ENCODE data around the gene REX1BD.
"Not testable (repeated sequence)": the region's sequence is repeated elsewhere in the genome, so short reads cannot be mapped to it uniquely, and the experiment has no call there.

Gene REX1BD

GRCh38 chr19:18588611-18589379 lies at the start of gene REX1BD:
TSS of gene REX1BD (plus strand) at chr19:18588798. CDS start at chr19:18588802, 4 bp downstream.
- H3K36me3 Mint-ChIP-seq (ENCODE audit: low read depth): peaks cover 14% of the 10 kb centered on the region
- H3K4me3 Mint-ChIP-seq: peak within 1 kb of the TSS; percentile 91
- H3K27ac Mint-ChIP-seq: peak within 1 kb of the TSS; percentile 92
- H3K27me3 Mint-ChIP-seq (ENCODE audit: low read depth): no peaks in the 10 kb centered on the region
- peaks cover 25% of the 10 kb centered on the region for H3K4me1 Mint-ChIP-seq (ENCODE audit: low read depth)
- no peaks in the 10 kb centered on the region for H3K9me3 Mint-ChIP-seq
- peak; percentile 86 for DNase-seq (ENCODE audit: low spot score)

- Mint-ChIP-seq H3K27me3 (ENCODE audit: low read depth) (no peaks in the 10 kb centered on the region), H3K4me1 (ENCODE audit: low read depth) (peaks cover 14% of the 10 kb centered on the region), H3K9me3 (no peaks in the 10 kb centered on the region), H3K36me3 (ENCODE audit: low read depth) (peaks cover 37% of the 10 kb centered on the region), H3K4me3 (no peak overlapping the region), H3K27ac (no peak overlapping the region)
- DNase-seq (ENCODE audit: low spot score): no peak
Measured at GRCh38 chr19:18539372-18539771, 49.2 kb upstream of the REX1BD start.

GRCh38 chr19:18540200-18540599 lies 48.4 kb upstream of the REX1BD start:
- H3K9me3 Mint-ChIP-seq; H3K27me3 Mint-ChIP-seq (ENCODE audit: low read depth); DNase-seq (ENCODE audit: low spot score); H3K4me3 Mint-ChIP-seq; H3K27ac Mint-ChIP-seq: not testable (repeated sequence)
- H3K4me1 Mint-ChIP-seq (ENCODE audit: low read depth): peaks cover 17% of the 10 kb centered on the region
- peaks cover 34% of the 10 kb centered on the region for H3K36me3 Mint-ChIP-seq (ENCODE audit: low read depth)

- H3K27me3 Mint-ChIP-seq (ENCODE audit: low read depth): no peaks in the 10 kb centered on the region
- no peaks in the 10 kb centered on the region for H3K9me3 Mint-ChIP-seq
- no peak for DNase-seq (ENCODE audit: low spot score)
- peaks cover 17% of the 10 kb centered on the region for H3K4me1 Mint-ChIP-seq (ENCODE audit: low read depth)
- H3K36me3 Mint-ChIP-seq (ENCODE audit: low read depth): peaks cover 27% of the 10 kb centered on the region
- H3K27ac Mint-ChIP-seq: peak overlapping the region; percentile 60
- H3K4me3 Mint-ChIP-seq: peak overlapping the region; percentile 8
Measured at GRCh38 chr19:18541258-18541991, 47.2 kb upstream of the REX1BD start.

DNA sequence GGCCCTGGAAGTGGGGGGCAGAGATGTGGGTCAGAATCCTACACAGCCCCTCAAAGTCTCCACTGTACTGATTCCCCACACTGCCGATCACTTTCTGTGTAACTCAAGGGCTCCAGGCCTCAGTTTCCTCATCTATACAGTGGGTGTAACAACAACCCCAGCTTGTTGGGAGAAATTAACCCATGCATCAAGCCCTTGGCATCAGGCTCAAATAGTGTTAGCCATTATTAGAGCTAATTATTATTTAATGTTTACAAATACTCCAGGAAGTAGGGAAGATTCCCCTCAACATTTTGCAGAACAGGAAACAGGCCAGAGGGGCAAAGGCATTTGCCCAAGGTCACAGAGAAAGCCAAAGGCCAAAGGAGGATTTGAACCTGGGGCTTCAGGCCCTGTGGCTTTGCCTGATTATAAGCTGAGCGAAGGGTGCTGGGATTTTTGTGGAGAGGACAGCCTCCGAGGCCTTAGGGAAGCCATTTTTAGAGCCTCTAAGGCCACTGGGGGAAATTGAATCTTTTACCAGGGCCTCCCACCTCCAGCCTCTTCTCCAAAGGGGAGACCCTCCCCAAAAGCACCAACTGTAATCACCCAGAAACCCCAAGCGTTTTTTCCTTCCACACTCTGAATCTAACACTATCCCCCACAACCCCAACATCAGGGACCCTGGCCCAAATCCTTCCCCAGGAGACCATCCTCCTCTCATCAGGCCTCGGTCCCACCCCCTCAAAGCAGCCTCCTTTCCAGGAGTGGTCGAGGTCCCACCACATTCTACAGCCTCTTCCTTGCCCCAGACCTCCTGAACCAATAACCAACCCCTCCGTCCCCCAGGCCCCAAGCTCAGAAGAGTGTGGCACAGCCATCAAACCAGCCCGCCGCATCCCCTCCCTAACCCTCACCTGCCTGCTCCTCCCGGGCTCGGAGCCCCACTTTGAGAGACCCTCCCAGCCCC lies 46.3 kb upstream of the REX1BD start:
- Mint-ChIP-seq H3K9me3 (no peaks in the 10 kb centered on the region), H3K4me3 (peak overlapping the region; percentile 94), H3K4me1 (ENCODE audit: low read depth) (peaks cover 17% of the 10 kb centered on the region), H3K36me3 (ENCODE audit: low read depth) (peaks cover 22% of the 10 kb centered on the region), H3K27me3 (ENCODE audit: low read depth) (no peaks in the 10 kb centered on the region), H3K27ac (peak overlapping the region; percentile 92)
- DNase-seq (ENCODE audit: low spot score): no peak

DNA sequence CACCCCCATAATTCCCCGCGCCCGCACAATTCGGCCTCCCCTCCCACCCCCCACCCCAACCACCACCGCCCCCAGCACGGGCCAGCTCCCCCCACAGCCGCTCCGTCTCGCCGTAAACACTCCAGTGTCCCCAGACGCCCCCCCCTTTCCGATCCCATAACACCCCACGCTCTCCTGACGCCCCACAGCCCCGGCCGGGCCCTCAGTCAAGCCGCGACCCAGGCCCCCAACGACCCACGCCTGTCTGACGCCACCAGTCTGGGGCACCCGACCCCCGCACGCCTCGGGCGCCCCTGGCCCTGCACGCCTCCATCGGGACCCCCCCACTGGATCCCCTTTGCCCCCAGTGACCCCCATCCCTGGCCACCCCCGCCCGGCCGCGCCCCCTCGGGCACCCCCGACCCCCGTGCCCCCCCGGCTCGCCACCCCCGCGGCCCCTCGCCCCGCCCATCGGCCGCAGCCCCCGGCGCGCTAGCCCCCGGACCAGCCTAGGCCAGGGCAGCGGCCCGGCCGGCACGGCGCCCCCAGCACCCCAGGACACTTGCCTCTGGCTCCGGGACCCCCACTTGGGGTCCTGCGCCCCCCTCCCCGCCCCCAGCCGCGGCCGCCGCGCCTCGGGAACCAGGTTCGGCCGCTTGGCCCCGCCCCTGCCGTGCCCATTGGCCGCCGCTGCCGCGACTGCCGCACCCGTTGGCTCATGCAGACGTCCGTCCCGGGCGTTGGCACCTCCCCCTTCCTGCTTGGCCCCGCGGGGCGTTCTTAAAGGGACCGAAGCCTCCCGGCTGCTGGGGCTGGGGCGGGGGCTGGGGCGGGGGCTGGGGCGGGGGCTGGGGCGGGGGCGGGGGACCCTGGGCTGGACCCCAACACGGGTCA lies 45.4 kb upstream of the REX1BD start, which contains the start of gene FKBP8:
Gene FKBP8, minus strand, starts transcription at position 633 of the 873 bp plus-strand sequence. CDS start 1,603 bp downstream, outside the sequence.
- H3K36me3 Mint-ChIP-seq (ENCODE audit: low read depth): peaks cover 16% of the 10 kb centered on the region
- H3K9me3 Mint-ChIP-seq: no peaks in the 10 kb centered on the region
- peaks cover 17% of the 10 kb centered on the region for H3K4me1 Mint-ChIP-seq (ENCODE audit: low read depth)
- H3K4me3 Mint-ChIP-seq: peak within 1 kb of the TSS; percentile 95
- peak; percentile 93 for DNase-seq (ENCODE audit: low spot score)
- H3K27ac Mint-ChIP-seq: peak within 1 kb of the TSS; percentile 99
- H3K27me3 Mint-ChIP-seq (ENCODE audit: low read depth): no peaks in the 10 kb centered on the region

DNA sequence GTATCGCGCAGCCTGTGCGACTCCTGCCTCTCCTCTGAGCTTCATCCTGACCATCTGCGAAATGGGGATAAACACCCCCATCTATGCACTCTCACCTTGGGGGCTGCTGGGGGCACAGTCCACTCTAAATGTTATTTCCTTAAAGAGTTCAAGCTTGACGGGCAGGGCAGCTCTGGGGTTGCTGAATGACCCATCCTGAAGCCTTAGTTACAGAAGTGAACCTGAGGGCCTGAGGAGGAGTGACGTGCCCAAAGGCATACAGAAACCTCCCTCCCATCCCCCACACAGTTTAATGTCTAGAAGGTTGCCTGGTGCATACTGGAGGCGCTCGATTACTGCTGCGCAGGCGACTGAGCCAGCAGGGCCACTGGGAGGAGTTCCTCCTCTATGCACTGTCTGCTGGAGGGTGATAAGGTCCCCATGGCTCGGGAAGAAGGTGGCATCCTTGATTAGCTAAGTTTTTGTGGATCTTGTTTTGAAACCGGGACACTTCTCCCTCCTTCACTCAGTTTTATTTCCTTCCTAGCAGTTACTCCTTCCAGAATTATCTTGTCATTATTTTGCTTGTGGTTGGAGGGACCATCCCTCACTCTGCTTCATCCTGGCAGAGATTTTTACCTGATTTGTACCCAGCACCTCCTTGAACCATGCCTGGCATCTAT lies 44.7 kb upstream of the REX1BD start:
- H3K4me1 Mint-ChIP-seq (ENCODE audit: low read depth): peaks cover 17% of the 10 kb centered on the region
- H3K4me3 Mint-ChIP-seq: peak overlapping the region; percentile 95
- H3K9me3 Mint-ChIP-seq: no peaks in the 10 kb centered on the region
- peak; percentile 81 for DNase-seq (ENCODE audit: low spot score)
- peak overlapping the region; percentile 99 for H3K27ac Mint-ChIP-seq
- peaks cover 15% of the 10 kb centered on the region for H3K36me3 Mint-ChIP-seq (ENCODE audit: low read depth)
- H3K27me3 Mint-ChIP-seq (ENCODE audit: low read depth): no peaks in the 10 kb centered on the region

DNA sequence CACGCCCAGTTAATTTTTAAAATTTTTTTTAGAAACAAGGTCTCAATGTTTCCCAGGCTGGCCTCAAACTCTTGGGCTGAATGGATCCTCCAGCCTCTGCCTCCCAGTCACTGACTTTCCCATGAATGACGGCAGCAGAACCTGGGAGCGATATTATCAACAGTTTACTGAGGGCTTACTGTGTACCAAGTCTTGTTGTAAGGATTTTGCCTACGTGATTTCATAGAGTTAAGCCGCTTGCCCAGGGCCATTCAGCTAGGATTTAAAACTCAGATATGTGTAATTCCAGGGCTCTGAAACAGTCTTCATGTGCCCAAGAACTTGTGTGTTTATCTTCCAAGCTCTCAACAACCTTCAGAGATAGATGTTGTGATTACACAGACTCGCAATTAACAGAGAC lies 37.0 kb upstream of the REX1BD start:
- H3K36me3 Mint-ChIP-seq (ENCODE audit: low read depth): no peaks in the 10 kb centered on the region
- no peaks in the 10 kb centered on the region for H3K27me3 Mint-ChIP-seq (ENCODE audit: low read depth)
- no peaks in the 10 kb centered on the region for H3K9me3 Mint-ChIP-seq
- no peak for DNase-seq (ENCODE audit: low spot score)
- H3K4me3 Mint-ChIP-seq: no peak overlapping the region
- no peaks in the 10 kb centered on the region for H3K4me1 Mint-ChIP-seq (ENCODE audit: low read depth)
- H3K27ac Mint-ChIP-seq: no peak overlapping the region

- peak; percentile 99 for DNase-seq (ENCODE audit: low spot score)
- Mint-ChIP-seq H3K4me3 (peak within 1 kb of the TSS; percentile 92), H3K4me1 (ENCODE audit: low read depth) (peaks cover 18% of the 10 kb centered on the region), H3K27ac (peak within 1 kb of the TSS; percentile 95), H3K36me3 (ENCODE audit: low read depth) (peaks cover 18% of the 10 kb centered on the region), H3K27me3 (ENCODE audit: low read depth) (no peaks in the 10 kb centered on the region), H3K9me3 (no peaks in the 10 kb centered on the region)
Measured at GRCh38 chr19:18557411-18558201, 31.0 kb upstream of the REX1BD start, which contains the start of gene KXD1. TSS of gene KXD1 (plus strand) at chr19:18557870. CDS start at chr19:18562057, 4,187 bp downstream.

- H3K4me1 Mint-ChIP-seq (ENCODE audit: low read depth): peaks cover 18% of the 10 kb centered on the region
- H3K9me3 Mint-ChIP-seq: no peaks in the 10 kb centered on the region
- H3K27me3 Mint-ChIP-seq (ENCODE audit: low read depth): no peaks in the 10 kb centered on the region
- DNase-seq (ENCODE audit: low spot score): no peak
- H3K4me3 Mint-ChIP-seq: peak overlapping the region; percentile 92
- H3K36me3 Mint-ChIP-seq (ENCODE audit: low read depth): peaks cover 23% of the 10 kb centered on the region
- H3K27ac Mint-ChIP-seq: peak overlapping the region; percentile 90
Measured at GRCh38 chr19:18558202-18558555, 30.4 kb upstream of the REX1BD start.

GRCh38 chr19:18558604-18559003 lies 30.0 kb upstream of the REX1BD start:
- H3K27ac Mint-ChIP-seq: peak overlapping the region; percentile 90
- H3K4me3 Mint-ChIP-seq: peak overlapping the region; percentile 92
- DNase-seq (ENCODE audit: low spot score): no peak
- H3K27me3 Mint-ChIP-seq (ENCODE audit: low read depth): no peaks in the 10 kb centered on the region
- peaks cover 23% of the 10 kb centered on the region for H3K36me3 Mint-ChIP-seq (ENCODE audit: low read depth)
- peaks cover 18% of the 10 kb centered on the region for H3K4me1 Mint-ChIP-seq (ENCODE audit: low read depth)
- no peaks in the 10 kb centered on the region for H3K9me3 Mint-ChIP-seq

DNA sequence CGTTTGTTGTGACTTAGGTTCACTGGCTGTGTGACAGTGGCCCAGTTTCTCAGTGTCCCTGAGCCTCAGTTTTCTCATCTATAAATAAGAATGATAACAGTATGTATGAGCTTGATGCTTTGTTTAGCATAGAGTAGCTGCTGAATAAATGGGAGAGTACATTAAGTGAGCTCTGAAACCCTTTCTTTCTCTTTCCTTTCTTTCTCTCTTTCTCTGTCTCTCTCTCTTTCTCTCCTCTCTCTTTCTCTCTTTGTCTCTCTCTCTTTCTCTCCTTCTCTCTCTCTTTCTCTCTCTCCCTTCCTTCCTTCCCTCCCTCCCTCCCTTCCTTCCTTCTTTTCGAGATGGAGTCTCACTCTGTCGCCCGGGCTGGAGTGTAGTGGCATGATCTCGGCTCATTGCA lies 28.9 kb upstream of the REX1BD start:
- H3K9me3 Mint-ChIP-seq: no peaks in the 10 kb centered on the region
- peak overlapping the region; percentile 92 for H3K4me3 Mint-ChIP-seq
- no peak for DNase-seq (ENCODE audit: low spot score)
- peak overlapping the region; percentile 68 for H3K27ac Mint-ChIP-seq
- H3K27me3 Mint-ChIP-seq (ENCODE audit: low read depth): no peaks in the 10 kb centered on the region
- H3K4me1 Mint-ChIP-seq (ENCODE audit: low read depth): peaks cover 18% of the 10 kb centered on the region
- peaks cover 29% of the 10 kb centered on the region for H3K36me3 Mint-ChIP-seq (ENCODE audit: low read depth)

All from T-helper 2 cell treated with Interferon-gamma antibody and Interleukin-4, amounts not matched to agents 5 μg/mL and 100 μg/mL, for 36 hours (primary cell).